CD4-positive, alpha-beta T cell treated with Interleukin-4 for 1 hour (primary cell): ENCODE measurements around the gene PODXL2.
"Not testable (repeated sequence)": the region's sequence is repeated elsewhere in the genome, so short reads cannot be mapped to it uniquely, and the experiment has no call there.

Source experiments
- DNase-seq, 2 donors: peaks; one replicate each; pipeline ENCODE4 v3.0.0-alpha.2; 2020 to 2022

PODXL2 gene

DNA sequence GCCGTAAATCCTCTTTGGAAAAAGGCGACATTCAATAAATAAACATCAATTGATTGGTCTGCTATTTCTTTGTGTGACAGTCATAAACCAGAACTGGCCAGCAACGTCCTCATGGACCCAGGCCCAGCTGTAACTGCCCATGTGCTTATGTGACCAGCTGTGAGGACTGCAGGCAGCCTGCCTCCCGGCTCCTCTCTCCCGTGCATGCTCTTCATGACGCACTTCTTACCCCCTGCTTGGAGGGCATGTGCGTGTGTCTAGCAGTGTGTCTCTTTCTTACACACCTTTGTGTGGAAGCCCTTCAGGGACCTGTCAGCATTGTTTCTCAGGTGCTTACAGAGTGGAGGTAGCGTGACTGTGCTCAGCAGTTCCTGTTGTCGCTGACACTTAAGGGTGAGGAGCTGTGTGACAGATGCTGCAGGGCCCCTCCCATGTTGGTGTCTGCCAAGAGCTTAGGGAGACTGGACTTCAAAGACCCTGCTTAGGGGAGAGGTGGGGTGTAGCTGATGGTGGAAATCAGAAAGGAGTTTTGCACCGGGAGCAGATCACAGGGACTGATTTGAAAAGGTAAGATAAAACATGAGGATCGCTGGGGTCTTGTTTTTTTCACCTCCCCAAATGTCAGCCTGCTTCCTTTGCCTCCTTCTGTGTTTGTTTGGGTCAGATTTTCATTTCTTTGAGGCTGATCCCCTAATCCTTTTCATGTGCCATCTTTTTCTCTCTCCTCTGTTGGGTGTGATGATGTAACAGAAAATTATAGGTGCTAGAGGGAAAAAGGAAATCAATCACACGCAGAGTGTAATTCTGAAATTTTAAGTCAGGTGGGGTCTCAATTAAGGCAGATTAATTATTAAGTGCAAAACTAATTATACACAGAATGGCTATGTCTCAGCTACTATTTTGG lies 2.1 kb downstream of the PODXL2 start:
- no peak for DNase-seq

DNA sequence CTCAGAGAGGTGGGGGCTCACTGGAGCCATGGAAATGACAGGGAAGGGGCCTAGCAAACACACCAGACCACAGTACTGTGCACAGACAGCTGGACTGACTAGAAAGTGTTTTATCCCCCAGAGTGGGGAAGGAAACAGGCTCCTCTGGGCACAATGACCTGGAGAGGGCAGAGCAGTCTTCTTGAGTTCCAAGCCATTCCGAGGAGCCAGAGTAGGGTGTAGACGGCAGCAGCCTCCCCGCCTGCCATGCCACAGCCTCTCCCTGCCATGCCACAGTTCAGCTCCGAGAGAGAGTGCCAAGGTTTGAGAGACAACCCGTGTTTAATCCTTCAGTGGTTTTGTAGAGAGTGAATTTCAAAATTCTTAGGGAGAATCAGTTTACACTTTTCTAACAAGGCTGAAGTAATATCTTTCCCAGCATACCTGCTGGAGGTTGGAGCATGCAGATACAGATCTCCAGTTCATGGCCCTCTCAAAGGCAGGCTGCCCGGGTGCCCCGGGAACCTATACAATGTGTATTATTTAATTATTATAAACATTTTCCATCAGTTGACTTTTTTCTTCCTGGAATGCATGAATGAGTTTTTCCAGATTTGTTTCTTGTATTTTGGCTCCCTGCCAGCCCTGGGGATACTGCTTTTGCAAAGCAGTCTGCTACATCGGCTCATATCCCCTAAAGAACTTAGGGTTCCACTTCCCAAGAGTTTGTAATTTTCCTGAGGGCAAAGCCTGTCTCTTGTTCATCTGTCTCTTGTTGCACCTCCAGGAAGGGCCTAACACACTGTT lies 3.2 kb downstream of the PODXL2 start:
- no peak for DNase-seq

DNA sequence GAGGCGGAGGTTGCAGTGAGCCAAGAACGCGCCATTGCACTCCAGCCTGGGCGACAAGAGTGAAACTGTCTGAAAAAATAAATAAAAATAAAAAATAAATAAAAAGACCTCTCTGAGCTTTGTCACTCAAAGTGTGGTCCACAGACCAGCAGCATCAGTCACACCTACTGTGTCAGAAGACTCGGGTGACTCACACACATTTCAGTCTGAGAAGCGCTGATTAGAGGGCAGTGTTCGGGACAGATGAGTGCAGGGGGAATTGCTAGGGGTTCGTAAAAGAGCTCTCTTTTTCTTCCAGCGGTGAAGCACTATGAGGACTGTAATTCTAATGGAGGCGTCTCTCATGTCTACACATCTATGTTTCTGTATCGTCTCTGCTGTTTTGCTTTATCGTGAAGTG lies 5.7 kb downstream of the PODXL2 start:
- DNase-seq = no peak

DNA sequence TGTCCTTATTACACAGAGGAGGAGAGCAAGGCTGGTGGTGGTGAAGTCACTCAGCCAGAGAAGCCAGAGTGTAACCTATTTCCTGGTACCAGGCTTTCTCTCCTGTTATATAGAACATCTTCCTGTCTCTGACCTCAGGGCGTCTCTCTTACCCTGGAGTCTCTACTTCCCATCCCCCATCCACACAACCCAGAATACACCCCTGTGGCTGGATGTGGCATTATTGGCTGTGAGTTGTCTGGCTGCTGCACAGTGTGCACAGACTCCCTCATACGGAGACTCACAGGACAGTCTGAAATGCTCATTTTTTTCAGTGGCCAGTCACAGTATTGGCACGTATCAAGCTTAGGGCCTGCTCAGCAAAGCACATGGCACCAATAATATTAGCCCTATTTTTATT lies 8.6 kb downstream of the PODXL2 start:
- DNase-seq = peak in 1 of 2 donors; percentile 41

DNA sequence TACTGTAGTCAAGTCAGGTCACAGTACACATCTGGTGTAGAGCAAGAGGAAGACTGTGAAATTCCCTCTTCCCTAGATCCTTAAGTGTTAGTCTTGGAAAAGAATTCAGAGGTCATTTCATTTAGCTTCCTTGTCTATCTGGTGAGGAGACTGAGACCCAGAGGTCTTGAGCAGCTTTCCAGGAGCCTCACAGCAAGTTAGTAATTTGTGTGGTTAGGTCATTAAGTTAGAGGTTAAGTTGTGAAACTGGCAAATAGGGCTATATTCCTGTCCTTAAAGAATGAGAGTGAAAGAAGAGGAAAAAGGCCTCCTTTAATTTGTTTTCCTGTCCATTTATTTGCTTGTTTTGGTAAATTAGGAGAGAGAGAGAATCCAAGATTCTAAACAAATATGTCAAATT lies 9.0 kb downstream of the PODXL2 start:
- no peak for DNase-seq

DNA sequence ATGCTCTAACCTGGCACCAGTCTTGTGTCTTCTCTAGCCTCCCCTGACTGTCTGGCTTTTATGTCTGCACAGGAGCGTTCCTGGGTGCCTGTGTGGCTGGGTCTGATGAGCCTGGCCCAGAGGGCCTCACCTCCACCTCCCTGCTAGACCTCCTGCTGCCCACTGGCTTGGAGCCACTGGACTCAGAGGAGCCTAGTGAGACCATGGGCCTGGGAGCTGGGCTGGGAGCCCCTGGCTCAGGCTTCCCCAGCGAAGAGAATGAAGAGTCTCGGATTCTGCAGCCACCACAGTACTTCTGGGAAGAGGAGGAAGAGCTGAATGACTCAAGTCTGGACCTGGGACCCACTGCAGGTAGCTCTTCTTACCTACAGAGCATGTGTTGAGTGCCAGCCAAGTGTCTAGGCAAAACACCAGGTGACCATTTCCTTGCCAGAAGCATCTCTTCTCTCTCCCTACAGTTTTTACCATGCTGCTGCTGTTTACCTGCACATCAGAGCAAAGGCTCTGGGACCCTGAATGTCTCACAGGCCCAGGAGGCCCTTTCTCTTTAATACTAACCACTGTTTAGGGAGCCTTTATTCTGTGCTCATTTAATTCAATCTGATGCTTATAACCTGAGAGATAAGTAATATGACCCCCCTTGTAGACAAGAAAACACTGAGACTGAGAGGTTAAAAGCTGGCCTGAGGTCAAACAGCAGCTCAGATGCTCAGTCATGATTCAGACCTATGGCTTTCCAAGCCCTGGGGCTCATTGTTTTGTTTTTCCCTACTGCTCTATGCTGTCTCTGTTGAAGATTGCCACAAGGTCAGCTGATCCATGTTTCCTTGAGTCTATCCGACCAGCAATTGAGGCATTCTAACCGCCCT lies 10.4 kb downstream of the PODXL2 start:
- DNase-seq = no peak

DNA sequence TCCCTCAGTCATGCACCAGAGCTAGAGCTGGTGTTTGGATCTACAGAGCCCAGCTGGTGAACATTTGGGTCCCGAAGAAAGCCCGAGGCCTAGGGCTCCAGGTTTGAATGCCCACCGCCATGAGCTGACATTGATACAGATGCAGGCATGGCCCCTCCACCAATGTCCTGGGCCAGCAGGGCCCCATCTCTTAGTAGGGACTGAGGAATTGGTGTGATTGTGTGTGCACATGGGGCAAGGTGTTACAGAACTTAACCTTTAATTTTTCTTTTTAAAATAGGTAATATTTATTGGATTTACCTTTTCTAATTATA lies 11.0 kb downstream of the PODXL2 start:
- DNase-seq = no peak

DNA sequence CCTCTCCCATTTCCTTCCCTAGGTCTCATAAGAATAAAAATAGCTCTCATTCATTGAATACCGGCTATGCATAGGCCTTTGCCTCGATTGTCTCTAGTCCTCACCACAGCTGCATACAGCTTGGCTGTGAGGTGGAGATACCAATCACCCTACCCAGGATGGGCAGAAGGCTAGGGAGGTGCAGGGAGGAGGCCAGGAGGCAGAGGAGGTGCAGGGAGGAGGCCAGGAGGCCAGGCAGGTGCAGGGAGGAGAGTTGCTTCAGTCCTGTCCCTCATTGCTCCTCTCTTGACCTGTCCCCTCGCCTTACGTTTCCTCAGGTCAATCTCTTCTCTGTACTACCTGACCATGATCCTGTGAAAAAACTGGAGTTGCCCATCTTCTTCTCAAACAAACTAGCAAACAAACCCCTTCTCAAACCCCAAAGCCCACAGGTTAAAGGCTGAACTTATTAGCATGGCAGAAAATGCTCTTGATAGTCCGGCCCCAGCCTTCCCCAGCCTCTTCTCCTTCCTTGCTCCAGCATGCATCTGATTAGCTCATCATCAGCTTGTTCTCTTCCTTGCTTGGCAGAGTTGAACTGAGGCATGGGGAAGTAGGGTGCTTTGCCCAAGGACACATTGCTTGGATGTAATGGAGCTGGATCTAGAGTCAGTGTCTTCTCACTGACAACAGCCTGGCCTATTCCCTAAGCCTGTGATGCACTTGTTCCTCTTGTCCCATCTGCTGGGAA lies 15.8 kb downstream of the PODXL2 start:
- no peak for DNase-seq

DNA sequence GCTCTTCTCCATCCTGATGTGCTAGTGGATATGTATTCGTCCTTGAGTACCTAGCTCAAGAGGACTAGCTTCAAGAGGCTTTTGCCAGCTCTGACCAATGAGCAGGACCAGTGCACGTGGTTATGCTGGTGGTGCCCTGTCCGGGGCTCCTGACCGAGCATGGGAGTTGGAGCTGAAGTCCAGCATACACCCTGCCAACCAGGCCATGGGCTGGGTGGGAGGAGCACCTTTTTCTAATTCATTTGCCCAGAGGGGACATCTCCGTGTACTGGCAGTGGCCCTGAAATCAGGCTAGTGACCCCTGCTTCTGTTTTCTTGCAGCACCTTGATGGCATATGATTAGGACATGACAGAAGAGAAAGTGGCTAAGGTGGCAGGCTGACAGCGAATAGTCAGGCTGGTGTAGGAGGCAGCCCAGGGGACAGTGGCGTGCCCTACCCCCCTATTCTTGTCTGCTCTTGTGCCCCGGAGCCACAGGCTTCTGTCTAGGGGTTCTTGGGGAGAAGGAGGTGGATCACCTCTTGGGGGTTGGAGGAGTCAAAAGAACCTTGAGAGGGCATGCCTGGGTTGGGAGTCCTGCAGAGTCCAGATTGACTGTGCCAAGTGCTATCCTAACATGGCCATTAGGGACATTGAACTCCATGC lies 16.5 kb downstream of the PODXL2 start:
- DNase-seq = no peak

DNA sequence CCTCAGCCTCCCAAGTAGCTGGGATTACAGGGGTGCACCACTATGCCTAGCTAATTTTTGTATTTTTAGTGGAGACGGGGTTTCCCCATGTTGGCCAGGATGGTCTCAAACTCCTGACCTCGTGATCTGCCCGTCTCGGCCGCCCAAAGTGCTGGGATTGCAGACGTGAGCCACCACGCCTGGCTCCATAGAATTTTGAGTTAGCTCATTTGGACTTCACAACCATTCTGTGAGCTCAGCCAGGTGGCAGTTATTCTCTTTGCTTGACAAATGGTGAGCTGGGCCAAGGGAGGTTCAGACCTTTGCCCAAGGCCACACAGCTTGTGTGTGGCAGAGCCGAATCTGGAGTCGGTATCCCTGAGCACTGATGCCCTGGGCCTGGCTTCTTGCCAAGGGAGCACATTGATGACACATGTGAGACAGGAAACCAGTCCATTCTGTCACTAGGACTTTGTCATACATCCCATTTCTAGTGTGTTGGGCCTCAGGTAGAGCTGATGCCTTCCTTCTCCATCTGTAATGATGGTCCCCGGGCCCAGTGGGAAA lies 17.6 kb downstream of the PODXL2 start:
- no peak for DNase-seq

DNA sequence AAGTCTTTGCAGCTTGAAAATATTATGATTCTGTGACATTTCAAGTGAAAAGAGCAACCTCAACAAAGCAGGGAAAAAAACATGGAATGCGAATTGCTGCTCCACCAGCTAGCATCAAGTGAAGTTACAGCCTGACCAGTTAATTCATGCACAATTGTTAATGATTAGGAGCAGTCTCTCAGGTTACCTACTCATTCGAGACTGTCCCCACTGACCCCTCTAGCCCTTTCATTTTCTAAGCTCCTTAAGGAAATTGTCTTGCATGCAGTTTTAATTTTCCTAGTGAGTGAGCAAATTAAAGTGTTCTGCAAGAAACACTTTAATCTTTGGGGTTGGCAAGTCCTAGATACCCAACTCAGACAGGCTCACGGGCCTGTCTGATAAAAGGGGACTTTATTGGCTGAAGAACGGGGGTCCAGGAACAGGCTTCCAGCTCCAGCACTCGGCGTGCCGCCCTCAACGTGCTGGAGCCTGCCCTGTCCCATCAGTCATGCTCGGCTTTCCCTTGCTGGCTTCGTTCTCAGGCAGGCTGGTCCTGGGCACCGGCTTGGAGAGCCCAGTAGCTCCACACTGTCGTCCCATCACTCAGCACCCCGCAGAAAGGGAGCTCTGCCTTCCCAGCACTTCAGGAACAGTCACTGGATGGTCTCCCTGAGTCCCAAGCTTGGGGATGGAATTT lies 18.3 kb downstream of the PODXL2 start:
- no peak for DNase-seq

DNA sequence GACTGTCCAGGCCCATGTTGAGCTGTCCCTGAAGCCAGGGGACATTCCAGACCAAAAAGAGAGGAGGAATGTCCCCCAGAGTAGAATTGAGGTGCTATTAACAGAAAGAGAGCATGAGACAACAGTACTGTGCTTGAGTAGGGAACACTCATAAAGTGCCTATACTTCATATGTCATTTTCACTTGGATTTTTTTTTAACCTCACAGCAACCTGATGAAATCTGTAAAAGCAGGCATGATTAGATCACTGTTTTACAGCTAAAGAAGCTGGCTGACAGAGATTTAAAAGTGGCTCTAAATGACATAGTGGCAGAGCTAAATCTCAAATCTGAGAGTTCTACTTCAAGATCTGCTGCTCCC lies 18.8 kb downstream of the PODXL2 start:
- no peak for DNase-seq

DNA sequence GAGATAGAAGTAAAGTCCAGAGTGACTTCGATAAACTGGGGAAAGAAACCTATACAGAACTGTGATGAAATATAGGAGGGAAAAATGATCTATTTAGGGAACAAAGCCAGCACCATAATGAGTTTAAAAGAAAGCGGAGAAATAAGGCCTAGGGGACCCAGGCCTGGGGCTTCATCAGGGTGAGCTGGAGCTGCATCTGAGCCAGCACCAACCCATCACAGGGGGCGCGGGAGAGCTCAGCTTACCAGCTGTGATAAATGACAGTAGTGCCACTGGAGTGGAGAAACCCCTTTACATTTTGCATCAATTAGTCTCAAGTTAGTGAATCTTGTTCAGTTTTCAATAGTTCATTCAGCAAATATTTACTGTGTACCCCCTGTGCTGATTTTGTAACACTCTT lies 21.3 kb downstream of the PODXL2 start:
- DNase-seq = no peak

DNA sequence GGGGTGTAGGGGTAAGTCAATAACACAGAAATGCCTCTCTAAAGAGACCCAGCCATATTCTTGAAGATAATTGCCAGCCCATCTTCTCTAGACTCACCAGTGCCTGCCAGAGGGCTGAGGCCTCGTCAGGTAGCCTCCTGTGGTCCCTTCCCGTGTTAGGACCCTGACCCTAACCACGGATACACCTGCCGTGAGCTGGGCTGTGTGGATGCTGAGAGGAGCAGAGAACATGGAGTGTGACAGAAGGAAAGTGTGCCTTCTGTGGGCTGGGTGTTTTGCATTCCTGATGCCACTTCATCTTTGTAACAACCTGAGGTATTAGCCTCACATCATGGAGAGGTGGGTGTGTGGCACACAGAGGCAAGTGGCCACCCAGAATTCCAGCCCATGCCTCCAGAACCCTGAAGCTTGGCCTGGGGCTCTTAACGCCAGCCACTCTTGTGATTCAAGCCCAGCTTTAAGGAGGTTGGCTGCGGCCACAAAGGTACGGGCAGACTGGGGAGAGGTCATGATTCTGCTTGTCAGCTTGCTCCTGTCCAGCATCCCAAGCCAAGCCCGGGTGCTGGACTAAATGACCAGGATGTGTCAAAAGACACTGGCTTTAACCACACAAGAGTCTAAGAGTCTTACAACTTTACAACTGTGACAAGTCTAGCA lies 22.7 kb downstream of the PODXL2 start:
- no peak for DNase-seq

DNA sequence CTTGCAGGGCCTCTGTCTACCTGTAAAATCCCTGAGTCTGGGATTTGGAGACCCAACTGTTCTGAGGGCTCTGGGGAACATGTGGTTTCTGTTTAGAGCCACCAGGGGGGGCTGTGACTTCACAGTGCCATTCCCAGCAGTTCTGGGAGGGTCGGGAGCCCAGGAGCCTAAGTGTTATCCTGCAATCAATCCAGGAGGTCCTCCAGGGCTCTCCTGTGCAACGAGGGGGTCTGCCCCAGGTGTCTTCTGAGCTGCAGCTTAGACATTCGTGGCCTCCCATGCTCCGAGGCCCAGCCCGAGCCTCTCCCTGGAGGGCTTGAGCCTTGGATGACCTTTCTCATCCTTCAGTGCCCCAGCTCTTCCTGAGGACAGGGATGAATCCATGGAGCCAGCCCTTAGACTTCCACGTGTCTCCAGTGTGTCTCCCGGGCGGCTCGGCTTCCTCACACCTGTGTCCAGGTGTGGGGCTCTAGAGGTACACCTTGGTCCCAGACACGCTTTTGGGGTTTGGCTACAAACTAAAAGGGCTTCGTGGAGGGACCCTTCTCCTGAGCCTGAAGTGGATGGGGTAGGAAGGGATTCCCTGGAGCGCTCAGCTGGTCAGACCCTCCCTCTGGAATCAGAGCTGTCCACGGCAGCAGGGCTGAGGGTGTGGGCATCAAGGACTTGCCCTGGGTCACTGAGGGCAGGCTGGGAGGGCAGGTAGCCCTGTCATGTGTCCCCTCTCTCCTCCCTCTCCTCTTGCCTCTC lies 23.4 kb downstream of the PODXL2 start:
- DNase-seq = peak; percentile 34 to 48

DNA sequence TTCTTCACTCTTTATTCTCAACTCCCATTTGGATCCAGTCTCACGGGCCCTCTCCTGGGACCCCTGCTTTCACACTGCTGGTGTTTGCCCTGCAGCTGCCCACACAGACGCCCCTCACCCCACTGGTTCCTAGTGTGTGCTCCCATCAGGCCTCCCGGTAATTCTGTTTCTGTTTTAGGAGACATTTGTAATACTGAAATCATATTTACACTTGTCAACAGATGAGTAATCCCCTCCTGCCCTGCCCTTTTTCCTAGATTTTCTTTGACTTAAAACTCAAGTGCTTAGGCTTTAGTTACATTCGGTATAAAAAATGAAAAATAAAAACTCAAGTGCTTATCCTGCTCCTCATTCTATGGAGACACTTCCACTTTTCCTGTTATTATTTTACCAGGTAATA lies 25.4 kb downstream of the PODXL2 start:
- DNase-seq = no peak

DNA sequence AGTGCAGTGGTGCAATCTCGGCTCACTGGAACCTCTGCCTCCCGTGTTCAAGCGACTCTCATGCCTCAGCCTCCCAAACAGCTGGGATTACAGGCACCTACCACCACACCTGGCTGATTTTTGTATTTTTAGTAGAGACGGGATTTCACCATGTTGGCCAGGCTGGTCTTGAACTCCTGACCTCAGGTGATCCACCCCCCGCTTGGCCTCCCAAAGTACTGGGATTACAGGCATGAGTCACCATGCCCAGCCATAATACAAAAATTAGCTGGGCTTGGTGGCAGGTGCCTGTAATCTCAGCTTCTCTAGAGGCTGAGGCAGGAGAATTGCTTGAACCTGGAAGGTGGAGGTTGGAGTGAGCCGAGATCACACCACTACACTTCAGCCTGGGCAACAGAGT lies 26.0 kb downstream of the PODXL2 start:
- not testable (repeated sequence) for DNase-seq

DNA sequence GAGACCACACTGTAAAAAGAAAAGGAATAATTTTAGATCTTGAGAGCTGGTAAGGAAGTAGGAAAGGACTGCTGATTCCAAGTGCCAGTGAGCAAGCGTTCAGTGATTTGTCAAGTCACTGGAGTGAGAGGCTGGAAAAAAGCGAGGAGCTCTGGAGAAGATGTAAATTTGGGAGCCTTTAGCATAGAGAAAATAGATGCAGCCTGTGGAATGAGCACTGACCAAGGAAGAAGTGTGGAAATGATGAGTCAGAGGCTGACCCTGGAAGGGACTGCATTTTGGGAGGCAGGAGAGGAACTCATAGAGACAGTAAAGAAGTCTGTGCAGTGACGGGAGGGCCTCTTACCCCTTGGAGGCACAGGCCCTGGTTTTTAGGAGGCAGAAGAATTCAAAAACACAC lies 26.7 kb downstream of the PODXL2 start:
- DNase-seq = no peak

DNA sequence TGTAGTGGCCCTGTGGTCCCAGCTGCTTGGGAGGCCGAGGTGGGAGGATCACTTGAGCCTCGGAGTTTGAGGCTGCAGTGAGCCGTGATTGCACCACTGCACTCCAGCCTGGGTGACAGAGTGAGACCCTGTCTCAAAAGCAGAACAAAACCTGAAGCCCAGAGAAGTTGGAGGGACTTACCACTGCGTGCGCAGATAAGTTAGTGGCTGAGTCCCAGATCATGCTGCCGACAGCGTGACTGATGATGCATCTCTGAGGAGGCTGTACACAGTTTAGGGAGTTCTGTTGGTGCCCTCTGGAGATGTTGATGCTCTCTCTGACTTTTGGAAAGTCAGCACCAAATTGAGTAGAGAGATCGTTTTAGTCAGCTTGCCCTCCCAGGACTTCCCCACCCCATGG lies 27.9 kb downstream of the PODXL2 start:
- no peak for DNase-seq

DNA sequence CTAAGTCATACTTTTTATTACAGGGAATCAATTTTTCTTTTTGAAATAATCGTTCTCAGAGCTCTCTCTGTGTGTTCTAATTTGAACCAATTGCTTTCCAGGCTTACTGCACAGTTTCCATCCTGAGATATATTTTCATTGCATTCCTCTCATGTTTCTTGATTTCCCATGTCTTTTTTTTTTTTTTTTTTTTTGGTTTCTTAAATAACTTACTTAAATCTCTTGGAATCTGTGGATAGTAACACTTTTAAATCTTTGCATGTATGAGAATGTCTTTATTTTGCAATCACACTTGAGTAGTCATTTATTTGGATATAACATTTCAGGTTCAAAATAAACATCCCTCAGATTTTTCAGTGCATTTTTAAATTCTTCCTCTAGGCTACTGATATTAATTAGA lies 29.2 kb downstream of the PODXL2 start:
- no peak for DNase-seq
